HL-60 (cell line): ENCODE results near the gene MYH14.
A peak's percentile ranks its signal among the peaks of the same experiment; 100 is the strongest.

Experiments
- DNase-seq, 2 experiments: peaks; one replicate each; pipeline ENCODE4 v3.0.0-alpha.2; 2010 to 2020; ENCODE audit warnings: low read depth in 1 of 2, low spot score in 1 of 2
- H3K27ac ChIP-seq: fragments of 250-450 bp; sonication (Bioruptor Pico); replicated peaks from 2 replicates; pipeline ENCODE4 v1.5.1; 2020; ENCODE audit warnings: mild to moderate bottlenecking, moderate library complexity
- H3K27me3 ChIP-seq: fragments of 250-450 bp; sonication (Bioruptor Pico); 2 replicates; pipeline ENCODE4 v1.5.1; 2021; ENCODE audit warnings: mild to moderate bottlenecking, moderate library complexity; ENCODE audit not compliant: insufficient read depth, poor library complexity, severe bottlenecking
- H3K4me3 ChIP-seq: replicated peaks from 2 replicates; pipeline ENCODE4 v1.5.1; 2011; ENCODE audit warnings: mild to moderate bottlenecking, control low read depth, low read length; ENCODE audit not compliant: insufficient read depth
- GABPA ChIP-seq: IDR thresholded peaks from 2 replicates; pipeline ENCODE4 v1.6.1; 2012; ENCODE audit warnings: low read depth
- POLR2AphosphoS5 ChIP-seq: IDR thresholded peaks from 2 replicates; pipeline ENCODE4 v1.6.1; 2012; ENCODE audit warnings: low read depth
- SPI1 ChIP-seq: IDR thresholded peaks from 2 replicates; pipeline ENCODE4 v1.6.1; 2012; ENCODE audit warnings: low read depth, mild to moderate bottlenecking, borderline replicate concordance
- TF ChIP-seq, protein P1 (sequence below): IDR thresholded peaks from one replicate; pipeline ENCODE4 v1.5.1; 2011; ENCODE audit warnings: low read length, control low read depth, inconsistent platforms; ENCODE audit not compliant: insufficient read depth
- TF ChIP-seq, protein P2 (sequence below): IDR thresholded peaks from 2 replicates; pipeline ENCODE4 v1.6.1; 2012; ENCODE audit warnings: low read depth; ENCODE audit not compliant: insufficient replicate concordance

MYH14 gene

DNA sequence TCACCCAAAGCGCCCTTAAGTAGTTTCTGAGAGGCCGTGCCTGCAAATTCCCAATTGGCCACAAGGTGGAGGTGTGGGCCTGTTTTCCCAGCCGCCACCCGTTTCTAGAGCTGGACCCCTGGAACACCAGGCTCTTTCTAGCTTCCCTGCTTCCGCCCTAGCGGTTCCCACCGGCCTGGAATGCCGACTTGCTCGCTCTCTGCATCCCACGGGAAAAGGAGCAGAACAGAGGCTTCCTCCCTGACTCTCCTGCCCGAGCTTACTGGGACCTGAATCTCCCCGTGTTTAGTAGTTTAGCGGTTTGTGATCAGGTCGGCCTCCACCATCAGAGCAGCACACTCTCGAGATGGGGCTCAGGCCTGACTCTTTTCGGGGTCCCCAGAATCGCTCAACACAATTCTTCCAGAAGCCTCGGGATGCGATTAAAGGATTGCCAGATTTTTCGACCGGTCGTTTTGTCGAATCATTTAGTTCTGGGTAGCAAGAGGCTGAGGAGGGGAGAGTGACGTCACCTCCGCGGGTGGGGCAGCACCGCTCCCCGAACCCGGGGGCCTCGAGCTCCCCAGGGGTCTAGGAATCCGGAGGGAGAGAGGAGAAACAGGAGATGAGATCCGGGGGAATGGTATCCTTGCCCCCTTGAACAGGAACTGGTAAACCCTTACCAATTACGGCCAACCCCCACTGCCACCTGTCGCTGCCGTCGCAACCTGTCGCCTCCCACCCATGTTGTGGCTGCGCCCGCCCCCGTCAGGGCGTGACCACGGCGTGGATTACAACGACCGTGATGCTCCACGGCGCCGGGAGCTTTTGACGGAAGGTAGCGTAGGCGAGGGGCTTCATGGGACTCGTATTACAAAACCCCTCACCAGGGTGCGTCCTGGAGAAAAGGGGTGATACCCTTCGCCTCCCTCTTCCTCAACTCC, 154.0 kb downstream of the MYH14 start:
- Histone ChIP-seq H3K27me3 (peaks cover 11% of the 10 kb centered on the region), H3K27ac (no peak overlapping the region), H3K4me3 (peak overlapping the region; percentile 41)
- DNase-seq = peak in 1 of 2 experiments; percentile 50
- TF ChIP-seq POLR2AphosphoS5 (no peak), SPI1 (no peak), GABPA (no peak)
- TF ChIP-seq, protein P1, sequence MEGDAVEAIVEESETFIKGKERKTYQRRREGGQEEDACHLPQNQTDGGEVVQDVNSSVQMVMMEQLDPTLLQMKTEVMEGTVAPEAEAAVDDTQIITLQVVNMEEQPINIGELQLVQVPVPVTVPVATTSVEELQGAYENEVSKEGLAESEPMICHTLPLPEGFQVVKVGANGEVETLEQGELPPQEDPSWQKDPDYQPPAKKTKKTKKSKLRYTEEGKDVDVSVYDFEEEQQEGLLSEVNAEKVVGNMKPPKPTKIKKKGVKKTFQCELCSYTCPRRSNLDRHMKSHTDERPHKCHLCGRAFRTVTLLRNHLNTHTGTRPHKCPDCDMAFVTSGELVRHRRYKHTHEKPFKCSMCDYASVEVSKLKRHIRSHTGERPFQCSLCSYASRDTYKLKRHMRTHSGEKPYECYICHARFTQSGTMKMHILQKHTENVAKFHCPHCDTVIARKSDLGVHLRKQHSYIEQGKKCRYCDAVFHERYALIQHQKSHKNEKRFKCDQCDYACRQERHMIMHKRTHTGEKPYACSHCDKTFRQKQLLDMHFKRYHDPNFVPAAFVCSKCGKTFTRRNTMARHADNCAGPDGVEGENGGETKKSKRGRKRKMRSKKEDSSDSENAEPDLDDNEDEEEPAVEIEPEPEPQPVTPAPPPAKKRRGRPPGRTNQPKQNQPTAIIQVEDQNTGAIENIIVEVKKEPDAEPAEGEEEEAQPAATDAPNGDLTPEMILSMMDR = peak; percentile 51

DNA sequence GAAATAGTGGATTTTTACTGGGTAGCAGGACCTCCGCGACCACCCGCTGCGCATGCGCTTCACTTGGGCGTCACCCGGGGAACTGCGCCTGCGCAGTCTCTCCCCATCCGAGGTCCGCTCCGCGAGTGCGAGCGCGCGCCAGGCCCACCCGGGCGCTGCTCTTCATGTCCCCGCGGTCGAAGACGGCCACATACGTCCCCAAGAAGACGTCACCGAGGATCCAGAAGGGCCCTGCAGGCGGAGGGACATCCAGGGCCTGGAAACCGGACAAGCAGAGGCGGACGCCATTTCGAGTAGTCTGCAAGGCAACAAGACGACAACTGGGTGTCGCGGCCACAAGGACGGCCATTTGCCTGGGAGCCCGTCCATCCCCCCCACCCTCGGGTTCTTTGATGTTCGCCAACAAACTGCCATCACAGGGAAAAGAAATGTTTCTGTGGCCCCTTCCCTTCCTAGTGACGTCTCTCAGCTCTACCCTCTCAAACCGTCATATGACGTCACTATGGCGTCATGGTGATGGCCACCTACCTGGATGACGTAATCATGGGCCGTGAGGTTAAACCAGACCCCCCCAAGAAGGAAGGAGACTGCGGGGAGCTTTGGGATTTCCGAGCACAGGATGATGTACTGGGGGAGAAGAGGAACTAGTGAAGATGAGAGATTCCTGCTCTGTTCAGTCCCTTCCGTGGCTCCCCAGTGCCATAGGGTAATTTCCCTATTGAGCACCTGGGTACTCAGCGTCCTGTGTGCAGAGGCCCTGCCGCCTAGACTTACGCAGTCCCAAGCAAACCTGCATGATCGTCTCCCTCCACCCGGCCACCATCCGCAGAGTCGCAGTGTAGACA, 155.3 kb downstream of the MYH14 start:
- Histone ChIP-seq H3K27ac (no peak overlapping the region), H3K4me3 (no peak overlapping the region)

DNA sequence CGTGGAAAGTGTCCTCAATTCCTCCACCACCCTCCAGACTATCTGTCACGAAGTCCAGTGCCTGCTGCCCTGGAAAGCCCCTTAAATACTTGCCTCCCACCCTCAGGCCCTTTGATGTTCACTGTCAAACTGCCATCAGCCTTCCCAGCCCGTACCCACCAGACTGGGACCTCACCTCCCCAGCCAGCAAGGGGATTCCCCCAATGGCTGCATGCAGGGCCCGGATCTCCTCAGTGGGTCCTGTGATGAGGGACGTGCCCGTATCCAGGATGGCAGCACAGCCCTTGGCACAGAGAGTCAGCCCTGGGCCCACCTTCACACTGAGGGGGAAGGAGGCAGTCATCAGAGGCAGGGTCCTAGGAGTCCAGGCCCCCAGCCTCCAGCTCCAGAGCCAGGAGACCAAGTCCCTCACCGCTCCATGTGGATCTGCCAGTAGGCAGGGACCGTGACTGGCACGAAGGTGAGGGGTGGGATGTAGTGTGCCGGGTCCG, 156.0 kb downstream of the MYH14 start:
- no peak for DNase-seq
- H3K27ac ChIP-seq = no peak overlapping the region
- TF ChIP-seq, protein P1 = no peak
- peaks cover 11% of the 10 kb centered on the region for H3K27me3 ChIP-seq
- H3K4me3 ChIP-seq = no peak overlapping the region

More for the DNA sequence above, 155.3 kb downstream of the MYH14 start:
- peaks cover 11% of the 10 kb centered on the region for H3K27me3 ChIP-seq
- no peak for DNase-seq
- TF ChIP-seq GABPA (no peak), POLR2AphosphoS5 (no peak), SPI1 (no peak)
- TF ChIP-seq, protein P2, sequence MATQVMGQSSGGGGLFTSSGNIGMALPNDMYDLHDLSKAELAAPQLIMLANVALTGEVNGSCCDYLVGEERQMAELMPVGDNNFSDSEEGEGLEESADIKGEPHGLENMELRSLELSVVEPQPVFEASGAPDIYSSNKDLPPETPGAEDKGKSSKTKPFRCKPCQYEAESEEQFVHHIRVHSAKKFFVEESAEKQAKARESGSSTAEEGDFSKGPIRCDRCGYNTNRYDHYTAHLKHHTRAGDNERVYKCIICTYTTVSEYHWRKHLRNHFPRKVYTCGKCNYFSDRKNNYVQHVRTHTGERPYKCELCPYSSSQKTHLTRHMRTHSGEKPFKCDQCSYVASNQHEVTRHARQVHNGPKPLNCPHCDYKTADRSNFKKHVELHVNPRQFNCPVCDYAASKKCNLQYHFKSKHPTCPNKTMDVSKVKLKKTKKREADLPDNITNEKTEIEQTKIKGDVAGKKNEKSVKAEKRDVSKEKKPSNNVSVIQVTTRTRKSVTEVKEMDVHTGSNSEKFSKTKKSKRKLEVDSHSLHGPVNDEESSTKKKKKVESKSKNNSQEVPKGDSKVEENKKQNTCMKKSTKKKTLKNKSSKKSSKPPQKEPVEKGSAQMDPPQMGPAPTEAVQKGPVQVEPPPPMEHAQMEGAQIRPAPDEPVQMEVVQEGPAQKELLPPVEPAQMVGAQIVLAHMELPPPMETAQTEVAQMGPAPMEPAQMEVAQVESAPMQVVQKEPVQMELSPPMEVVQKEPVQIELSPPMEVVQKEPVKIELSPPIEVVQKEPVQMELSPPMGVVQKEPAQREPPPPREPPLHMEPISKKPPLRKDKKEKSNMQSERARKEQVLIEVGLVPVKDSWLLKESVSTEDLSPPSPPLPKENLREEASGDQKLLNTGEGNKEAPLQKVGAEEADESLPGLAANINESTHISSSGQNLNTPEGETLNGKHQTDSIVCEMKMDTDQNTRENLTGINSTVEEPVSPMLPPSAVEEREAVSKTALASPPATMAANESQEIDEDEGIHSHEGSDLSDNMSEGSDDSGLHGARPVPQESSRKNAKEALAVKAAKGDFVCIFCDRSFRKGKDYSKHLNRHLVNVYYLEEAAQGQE = no peak
- TF ChIP-seq, protein P1 = no peak
